ENCODE results near the gene DCN.

GRCh38 chr12:91183551-91183950 is 934 bp upstream of the DCN start:
- TF ChIP-seq SIN3A (IDR thresholded peaks at IDR 0.05; ENCODE audit: borderline replicate concordance, insufficient read depth, low read length) (no peak), TAF1 (IDR thresholded peaks at IDR 0.05; ENCODE audit: borderline replicate concordance, insufficient read depth, low read length) (no peak)
